ENCODE measurements around the gene LRIG1. TPM values are rescaled to one million over a fixed set of nuclear protein-coding genes. Genes with fewer than 3 reads are reported as not detected.

Gene LRIG1
- total and polyA plus RNA-seq, 5 donors, result 80.2 to 140 (median 121) TPM

DNA sequence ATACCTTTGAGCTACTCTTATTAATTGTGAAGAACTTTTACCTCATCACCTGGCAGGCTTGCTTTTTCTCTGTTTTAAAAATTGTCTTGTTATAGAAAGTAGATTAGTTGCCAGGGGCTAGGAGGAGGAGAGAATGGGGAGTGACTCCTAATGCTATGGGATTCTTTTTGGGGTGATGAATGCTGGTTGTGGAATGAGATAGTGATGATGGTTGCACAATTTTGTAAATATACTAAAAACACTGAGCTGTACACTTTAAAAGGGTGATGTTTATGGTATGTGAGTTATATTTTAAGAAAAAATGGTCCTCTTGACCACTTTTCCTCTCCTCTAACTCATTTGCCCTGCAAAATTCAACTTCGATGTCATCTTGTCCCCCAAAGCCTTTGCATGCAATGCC lies 31.8 kb upstream of the LRIG1 start:
- Histone ChIP-seq H3K4me1 (ENCODE audit: control insufficient read depth, insufficient read depth, low read length) (no peaks in the 10 kb centered on the region), H3K9me3 (ENCODE audit: control insufficient read depth, low read length) (no peaks in the 10 kb centered on the region), H3K27ac (ENCODE audit: low read length) (no peak overlapping the region), H3K4me3 (ENCODE audit: low read length) (no peak overlapping the region), H3K27me3 (ENCODE audit: control insufficient read depth, insufficient read depth) (no peaks in the 10 kb centered on the region)
- intact Hi-C loops (cut with DNase I), result no loop called here
- no peak for ATAC-seq
- WGBS, result 95% methylated on average over 1 of the region's 1 CpG
- no peak for DNase-seq

- ATAC-seq (no peak), DNase-seq (no peak)
- H3K4me3 ChIP-seq (ENCODE audit: low read length), result no peak overlapping the region
- no peaks in the 10 kb centered on the region for H3K9me3 ChIP-seq (ENCODE audit: control insufficient read depth, low read length)
- intact Hi-C loops (cut with DNase I), result no loop called here
- H3K27ac ChIP-seq (ENCODE audit: low read length), result no peak overlapping the region
- H3K27me3 ChIP-seq (ENCODE audit: control insufficient read depth, insufficient read depth), result no peaks in the 10 kb centered on the region
- H3K4me1 ChIP-seq (ENCODE audit: control insufficient read depth, insufficient read depth, low read length), result no peaks in the 10 kb centered on the region
- WGBS, result 78% methylated on average over 1 of the region's 1 CpG
Measured at GRCh38 chr3:66532160-66532587, 31.4 kb upstream of the LRIG1 start.

- Histone ChIP-seq H3K27me3 (ENCODE audit: control insufficient read depth, insufficient read depth) (no peaks in the 10 kb centered on the region), H3K9me3 (ENCODE audit: control insufficient read depth, low read length) (no peaks in the 10 kb centered on the region), H3K4me1 (ENCODE audit: control insufficient read depth, insufficient read depth, low read length) (no peaks in the 10 kb centered on the region), H3K27ac (ENCODE audit: low read length) (no peak overlapping the region), H3K4me3 (ENCODE audit: low read length) (no peak overlapping the region)
- DNase-seq, result no peak
- 98% methylated on average over 1 of the region's 1 CpG for WGBS
- intact Hi-C loops (cut with DNase I), result no loop called here
- no peak for ATAC-seq
Measured at GRCh38 chr3:66531256-66531655, 30.4 kb upstream of the LRIG1 start.

GRCh38 chr3:66527246-66527645 lies 26.4 kb upstream of the LRIG1 start:
- WGBS, result 61% methylated on average over 4 of the region's 4 CpGs
- ATAC-seq (no peak), DNase-seq (no peak)
- no peaks in the 10 kb centered on the region for H3K9me3 ChIP-seq (ENCODE audit: control insufficient read depth, low read length)
- H3K27me3 ChIP-seq (ENCODE audit: control insufficient read depth, insufficient read depth), result no peaks in the 10 kb centered on the region
- H3K4me3 ChIP-seq (ENCODE audit: low read length), result no peak overlapping the region
- intact Hi-C loops (cut with DNase I), result no loop called here
- H3K4me1 ChIP-seq (ENCODE audit: control insufficient read depth, insufficient read depth, low read length), result no peaks in the 10 kb centered on the region
- no peak overlapping the region for H3K27ac ChIP-seq (ENCODE audit: low read length)

DNA sequence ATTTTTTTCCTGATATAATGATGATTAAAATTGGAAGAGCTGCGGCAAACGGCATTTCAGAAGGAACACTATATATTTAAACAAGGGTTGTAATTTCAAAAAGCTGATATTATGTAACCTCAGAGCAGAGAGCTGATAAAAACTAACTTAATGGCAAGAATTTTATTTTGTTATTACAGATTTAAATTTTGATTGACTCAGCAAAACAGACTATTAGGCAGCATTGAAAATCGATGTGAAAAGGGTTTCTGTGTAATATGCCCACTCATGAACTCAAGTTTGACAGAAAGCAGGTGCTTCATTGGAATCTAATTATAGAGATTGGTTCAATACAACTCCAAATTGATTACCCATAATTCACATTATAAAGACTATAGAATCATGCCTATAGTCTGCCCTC lies 24.9 kb upstream of the LRIG1 start:
- intact Hi-C loops (cut with DNase I), result no loop called here

GRCh38 chr3:66520724-66521123 lies 19.9 kb upstream of the LRIG1 start:
- intact Hi-C loops (cut with DNase I), result no loop called here
- DNase-seq, result no peak
- no peak for ATAC-seq

More for the DNA sequence above, 24.9 kb upstream of the LRIG1 start:
- Histone ChIP-seq H3K9me3 (ENCODE audit: control insufficient read depth, low read length) (no peaks in the 10 kb centered on the region), H3K4me1 (ENCODE audit: control insufficient read depth, insufficient read depth, low read length) (no peaks in the 10 kb centered on the region), H3K27ac (ENCODE audit: low read length) (no peak overlapping the region), H3K4me3 (ENCODE audit: low read length) (no peak overlapping the region), H3K27me3 (ENCODE audit: control insufficient read depth, insufficient read depth) (no peaks in the 10 kb centered on the region)
- no peak for ATAC-seq
- no peak for DNase-seq
- WGBS, result 88% methylated on average over 3 of the region's 3 CpGs

GRCh38 chr3:66518644-66519043 lies 17.8 kb upstream of the LRIG1 start:
- no peaks in the 10 kb centered on the region for H3K9me3 ChIP-seq (ENCODE audit: control insufficient read depth, low read length)
- ATAC-seq (no peak), DNase-seq (no peak)
- intact Hi-C loops (cut with DNase I), result no loop called here
- no peak overlapping the region for H3K4me3 ChIP-seq (ENCODE audit: low read length)
- no peak overlapping the region for H3K27ac ChIP-seq (ENCODE audit: low read length)
- no peaks in the 10 kb centered on the region for H3K4me1 ChIP-seq (ENCODE audit: control insufficient read depth, insufficient read depth, low read length)
- 72% methylated on average over 4 of the region's 4 CpGs for WGBS
- H3K27me3 ChIP-seq (ENCODE audit: control insufficient read depth, insufficient read depth), result no peaks in the 10 kb centered on the region

More at GRCh38 chr3:66520724-66521123, 19.9 kb upstream of the LRIG1 start:
- H3K4me1 ChIP-seq (ENCODE audit: control insufficient read depth, insufficient read depth, low read length), result no peaks in the 10 kb centered on the region
- H3K9me3 ChIP-seq (ENCODE audit: control insufficient read depth, low read length), result no peaks in the 10 kb centered on the region
- H3K4me3 ChIP-seq (ENCODE audit: low read length), result no peak overlapping the region
- no peak overlapping the region for H3K27ac ChIP-seq (ENCODE audit: low read length)
- no peaks in the 10 kb centered on the region for H3K27me3 ChIP-seq (ENCODE audit: control insufficient read depth, insufficient read depth)
- 91% methylated on average over 2 of the region's 2 CpGs for WGBS

DNA sequence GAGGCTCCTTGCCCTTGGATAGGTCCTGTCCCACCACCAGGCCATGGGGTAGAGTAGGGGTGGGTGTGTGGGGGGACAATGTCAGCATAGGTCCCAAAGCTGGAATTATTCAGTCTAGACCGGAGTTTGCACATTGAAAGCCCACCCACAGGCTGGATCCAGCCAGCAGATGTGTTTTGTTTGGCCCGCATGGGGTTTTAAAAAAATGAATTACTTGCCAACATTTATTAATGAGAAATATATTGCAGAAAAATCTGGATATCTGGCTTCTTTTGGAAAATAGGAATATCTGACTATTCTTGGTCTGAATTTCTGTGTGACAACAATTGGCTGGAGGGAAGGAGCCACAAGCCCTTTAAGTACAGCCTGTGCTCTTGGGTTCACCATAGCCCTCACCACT lies 17.3 kb upstream of the LRIG1 start:
- no peak for ATAC-seq
- no peak overlapping the region for H3K4me3 ChIP-seq (ENCODE audit: low read length)
- no peak for DNase-seq
- no peaks in the 10 kb centered on the region for H3K27me3 ChIP-seq (ENCODE audit: control insufficient read depth, insufficient read depth)
- WGBS, result 61% methylated on average over 2 of the region's 2 CpGs
- H3K9me3 ChIP-seq (ENCODE audit: control insufficient read depth, low read length), result no peaks in the 10 kb centered on the region
- no peak overlapping the region for H3K27ac ChIP-seq (ENCODE audit: low read length)
- intact Hi-C loops (cut with DNase I), result no loop called here
- no peaks in the 10 kb centered on the region for H3K4me1 ChIP-seq (ENCODE audit: control insufficient read depth, insufficient read depth, low read length)

- no peak for DNase-seq
- intact Hi-C loops (cut with DNase I), result no loop called here
- H3K9me3 ChIP-seq (ENCODE audit: control insufficient read depth, low read length), result no peaks in the 10 kb centered on the region
- H3K27me3 ChIP-seq (ENCODE audit: control insufficient read depth, insufficient read depth), result no peaks in the 10 kb centered on the region
- WGBS, result 70% methylated on average over 2 of the region's 2 CpGs
- H3K27ac ChIP-seq (ENCODE audit: low read length), result no peak overlapping the region
- ATAC-seq, result no peak
- no peak overlapping the region for H3K4me3 ChIP-seq (ENCODE audit: low read length)
- no peaks in the 10 kb centered on the region for H3K4me1 ChIP-seq (ENCODE audit: control insufficient read depth, insufficient read depth, low read length)
Measured at GRCh38 chr3:66517241-66517640, 16.4 kb upstream of the LRIG1 start.

DNA sequence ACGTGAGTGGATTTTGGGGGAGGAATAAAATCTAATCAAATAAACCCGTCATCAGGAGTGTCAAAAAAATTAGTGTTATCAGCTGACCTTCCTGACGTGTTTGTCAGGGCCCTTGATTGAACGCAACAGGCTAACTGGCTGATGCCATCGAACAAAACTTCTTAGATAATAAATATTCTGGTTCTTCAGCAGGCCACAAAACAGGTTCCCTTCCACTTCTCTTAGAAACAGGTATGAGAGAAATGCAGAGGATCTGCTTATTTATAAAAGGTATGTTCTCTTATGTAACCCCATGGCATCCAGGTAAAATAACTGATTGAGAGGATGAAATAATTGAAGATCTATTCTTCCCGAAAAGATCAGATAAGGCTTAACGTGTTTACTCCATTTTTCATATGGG lies 7.6 kb upstream of the LRIG1 start:
- Histone ChIP-seq H3K9me3 (ENCODE audit: control insufficient read depth, low read length) (no peaks in the 10 kb centered on the region), H3K4me3 (ENCODE audit: low read length) (no peak overlapping the region), H3K27ac (ENCODE audit: low read length) (no peak overlapping the region), H3K4me1 (ENCODE audit: control insufficient read depth, insufficient read depth, low read length) (no peaks in the 10 kb centered on the region), H3K27me3 (ENCODE audit: control insufficient read depth, insufficient read depth) (no peaks in the 10 kb centered on the region)
- ATAC-seq (no peak), DNase-seq (no peak)
- intact Hi-C loops (cut with DNase I), result loop anchor here in 2 of 4 donors (10.0 kb wide), 2 partner anchors 94 to 306 kb away; no protein-coding TSS in a partner anchor
- 68% methylated on average over 7 of the region's 7 CpGs for WGBS

- 73% methylated on average over 8 of the region's 8 CpGs for WGBS
- intact Hi-C loops (cut with DNase I), result loop anchor here in 2 of 4 donors (10.0 kb wide), 2 partner anchors 93 to 307 kb away; no protein-coding TSS in a partner anchor
- H3K4me1 ChIP-seq (ENCODE audit: control insufficient read depth, insufficient read depth, low read length), result no peaks in the 10 kb centered on the region
- ATAC-seq (peak; percentile 87 to 91), DNase-seq (peak in 2 of 3 donors; percentile 39 to 56)
- no peaks in the 10 kb centered on the region for H3K9me3 ChIP-seq (ENCODE audit: control insufficient read depth, low read length)
- peak overlapping the region; percentile 25 for H3K27ac ChIP-seq (ENCODE audit: low read length)
- H3K4me3 ChIP-seq (ENCODE audit: low read length), result no peak overlapping the region
- no peaks in the 10 kb centered on the region for H3K27me3 ChIP-seq (ENCODE audit: control insufficient read depth, insufficient read depth)
Measured at GRCh38 chr3:66507423-66508260, 6.8 kb upstream of the LRIG1 start.
